ENCODE data around the gene ARID4A. TPM values are rescaled to one million over a fixed set of nuclear protein-coding genes. Genes with fewer than 3 reads are reported as not detected.
"Not testable (repeated sequence)": the region's sequence is repeated elsewhere in the genome, so short reads cannot be mapped to it uniquely, and the experiment has no call there.

ARID4A gene
- total RNA-seq, 1 donor from 2014 or later = 16.4 TPM

DNA sequence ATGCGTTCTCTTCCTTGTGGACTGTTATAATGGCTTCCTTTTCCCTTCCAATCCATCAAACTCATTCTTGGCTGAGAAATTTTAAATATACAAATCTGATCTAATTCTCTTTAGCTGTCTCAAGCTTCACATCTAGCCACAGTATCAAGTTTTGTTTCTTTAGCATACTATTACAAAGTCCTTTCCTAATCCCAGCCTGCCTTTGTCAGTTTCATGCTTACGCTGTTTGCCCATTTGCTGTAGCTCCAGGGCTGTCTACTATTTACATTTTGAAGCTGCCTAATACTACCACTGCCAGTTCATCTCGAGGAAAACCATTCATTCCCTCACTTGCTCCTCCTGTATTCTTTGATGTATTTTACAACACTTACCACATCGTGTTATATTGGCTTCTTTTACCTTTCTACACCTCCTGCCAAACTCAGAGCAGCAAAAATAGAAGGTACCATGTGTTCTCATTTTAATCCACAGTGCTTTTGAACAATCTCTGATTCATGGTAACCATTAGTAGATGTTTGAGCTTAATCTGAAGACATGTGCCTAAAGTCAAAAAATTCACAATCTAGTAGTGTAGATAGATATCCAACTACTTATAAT is 42.9 kb downstream of the ARID4A start:
- DNase-seq (no peak), ATAC-seq (peak; percentile 34)
- intact Hi-C loops (cut with micrococcal nuclease) = no loop called here

DNA sequence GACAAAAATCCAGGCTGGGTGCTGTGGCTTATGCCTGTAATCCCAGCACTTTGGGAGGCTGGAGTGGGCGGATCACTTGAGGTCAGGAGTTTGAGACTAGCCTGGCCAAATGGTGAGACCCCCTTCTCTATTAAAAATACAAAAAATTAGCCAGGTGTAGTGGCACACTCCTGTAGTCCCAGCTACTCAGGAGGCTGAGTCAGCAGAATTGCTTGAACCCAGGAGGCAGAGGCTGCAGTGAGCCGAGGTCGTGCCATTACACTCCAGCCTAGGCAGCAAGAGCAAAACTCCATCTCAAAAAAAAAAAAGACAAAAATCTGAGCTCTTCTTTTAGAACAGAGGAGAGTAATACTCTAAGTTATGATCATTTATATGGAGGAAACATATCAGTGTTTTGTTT is 45.2 kb downstream of the ARID4A start:
- intact Hi-C loops (cut with micrococcal nuclease); ATAC-seq: not testable (repeated sequence)

DNA sequence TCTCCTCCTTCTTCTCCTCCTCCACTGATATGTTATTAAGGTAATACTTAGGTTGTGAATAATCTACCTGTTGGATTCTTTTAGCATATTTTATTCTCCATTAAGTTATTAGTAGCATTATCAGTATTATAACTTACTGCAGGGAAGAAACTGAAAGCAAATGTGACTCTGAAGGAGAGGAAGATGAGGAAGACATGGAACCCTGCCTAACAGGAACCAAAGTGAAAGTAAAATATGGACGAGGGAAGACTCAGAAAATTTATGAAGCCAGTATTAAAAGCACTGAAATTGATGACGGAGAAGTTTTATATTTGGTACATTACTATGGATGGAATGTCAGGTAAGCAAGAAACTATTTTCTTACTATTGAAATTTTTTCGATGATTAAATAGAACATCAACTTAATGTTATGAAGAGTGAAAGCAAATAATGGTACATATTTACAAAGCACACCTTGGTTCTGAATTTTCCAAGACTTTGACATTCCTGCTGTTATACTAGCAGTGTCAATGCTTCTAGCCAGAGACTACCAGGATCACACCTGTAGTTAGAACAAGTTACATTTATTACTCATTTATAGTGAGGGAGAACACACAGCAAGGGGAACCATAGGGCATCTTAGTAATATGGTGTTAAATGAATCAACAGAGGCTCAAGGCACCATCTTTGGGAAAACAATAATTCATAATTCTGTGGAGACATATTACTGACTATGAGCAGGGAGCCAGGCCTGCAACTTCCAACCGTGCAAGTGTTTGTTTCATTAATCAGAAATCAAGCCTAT is 55.4 kb downstream of the ARID4A start:
- no peak for ATAC-seq
- intact Hi-C loops (cut with micrococcal nuclease) = no loop called here
- DNase-seq = no peak

More for the DNA sequence above, 45.2 kb downstream of the ARID4A start:
- DNase-seq = not testable (repeated sequence)

DNA sequence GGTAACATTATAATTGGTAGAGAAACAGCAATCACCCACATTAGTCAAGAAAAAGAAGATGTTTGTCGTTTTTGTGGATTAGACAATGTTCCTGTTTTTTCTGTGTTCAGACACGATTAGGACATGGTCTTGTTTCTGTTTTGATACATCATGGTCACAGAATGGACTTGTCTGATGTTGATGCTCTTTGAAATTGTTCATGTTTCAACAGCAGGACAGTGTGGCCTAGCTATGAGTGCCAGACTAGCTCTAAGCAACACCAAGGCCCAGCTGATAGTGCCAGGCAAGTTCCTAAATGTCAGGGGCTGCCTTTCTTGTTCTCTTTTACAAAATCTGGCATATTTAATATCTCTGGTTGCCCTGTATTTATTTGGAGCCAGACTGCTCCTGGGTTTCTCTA is 56.5 kb downstream of the ARID4A start:
- intact Hi-C loops (cut with micrococcal nuclease) = no loop called here
- DNase-seq = no peak
- ATAC-seq = no peak

DNA sequence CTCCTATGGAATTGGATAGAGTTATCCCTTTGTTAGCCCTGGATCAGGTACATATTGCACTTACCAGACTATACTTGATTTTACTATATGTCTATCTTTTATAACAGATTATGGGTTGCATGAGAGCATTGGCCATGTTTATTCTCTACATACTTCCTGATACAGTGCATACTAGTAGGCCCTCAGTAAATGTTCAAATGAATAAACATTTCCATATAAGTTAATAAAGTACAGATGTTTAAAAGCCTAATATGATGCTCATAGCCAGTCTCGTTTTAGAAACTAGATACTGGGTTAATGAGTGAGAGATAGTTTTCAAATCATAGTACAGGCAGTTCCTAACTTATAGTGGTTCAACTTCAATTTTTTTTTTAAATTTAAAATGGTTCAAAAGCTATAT is 57.9 kb downstream of the ARID4A start:
- ATAC-seq = no peak
- intact Hi-C loops (cut with micrococcal nuclease) = no loop called here
- no peak for DNase-seq

DNA sequence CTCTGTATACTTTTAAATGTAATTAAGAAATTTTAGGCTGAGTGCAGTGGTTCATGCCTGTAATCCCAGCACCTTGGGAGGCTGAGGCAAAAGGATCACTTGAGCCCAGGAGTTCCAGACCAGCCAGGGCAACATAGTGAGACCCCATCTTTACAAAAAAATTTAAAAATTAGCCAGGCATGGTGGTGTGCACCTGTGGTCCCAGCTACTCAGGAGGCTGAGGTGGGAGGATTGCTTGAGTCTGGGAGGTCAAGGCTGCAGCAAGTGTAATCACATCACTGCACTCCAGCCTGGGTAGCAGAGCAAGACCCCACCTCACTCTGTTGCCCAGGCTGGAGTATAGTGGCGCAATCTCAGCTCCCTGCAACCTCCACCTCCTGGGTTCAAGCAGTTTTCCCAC is 63.9 kb downstream of the ARID4A start:
- DNase-seq; intact Hi-C loops (cut with micrococcal nuclease); ATAC-seq: not testable (repeated sequence)

DNA sequence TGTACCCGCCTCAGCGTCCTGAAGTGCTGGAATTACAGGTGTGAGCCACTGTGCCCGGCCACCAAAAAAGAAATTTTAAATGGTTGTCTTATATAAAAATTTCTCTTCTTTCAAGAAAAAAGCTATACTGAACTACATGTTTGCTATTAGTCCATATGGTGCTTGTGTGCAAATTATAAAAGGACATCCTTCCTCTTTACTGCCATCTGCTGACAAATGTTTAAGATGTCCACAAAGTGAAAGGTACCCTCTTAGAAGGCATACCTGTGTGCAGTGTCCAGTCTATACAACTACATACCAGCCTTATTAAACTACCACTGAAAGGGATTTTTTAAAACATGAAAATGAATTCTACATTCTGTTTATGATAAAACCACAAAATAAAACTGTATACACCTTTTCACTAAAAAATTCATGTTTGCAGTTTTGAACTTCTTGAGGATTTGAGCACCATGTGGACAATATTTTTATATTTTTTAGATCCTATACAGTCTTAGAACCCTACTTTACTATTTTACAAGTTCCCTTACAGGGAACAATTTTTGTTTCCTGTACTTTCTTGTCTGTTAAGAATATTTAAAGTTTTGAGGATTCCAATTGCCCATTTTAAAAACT is 64.5 kb downstream of the ARID4A start:
- DNase-seq (no peak), ATAC-seq (peak; percentile 40)
- intact Hi-C loops (cut with micrococcal nuclease) = no loop called here

DNA sequence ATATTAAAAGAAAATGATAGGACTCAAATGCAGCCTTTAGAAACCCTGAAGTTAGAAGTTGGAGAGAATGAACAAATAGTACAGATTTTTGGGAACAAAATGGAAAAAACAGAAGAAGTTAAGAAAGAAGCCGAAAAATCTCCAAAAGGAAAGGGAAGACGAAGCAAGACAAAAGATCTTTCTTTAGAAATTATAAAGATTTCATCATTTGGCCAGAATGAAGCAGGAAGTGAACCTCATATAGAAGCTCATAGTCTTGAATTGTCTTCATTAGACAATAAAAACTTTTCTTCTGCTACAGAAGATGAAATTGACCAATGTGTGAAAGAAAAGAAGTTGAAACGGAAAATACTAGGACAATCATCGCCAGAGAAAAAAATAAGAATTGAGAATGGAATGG is 66.0 kb downstream of the ARID4A start:
- intact Hi-C loops (cut with micrococcal nuclease) = no loop called here
- no peak for ATAC-seq
- no peak for DNase-seq

DNA sequence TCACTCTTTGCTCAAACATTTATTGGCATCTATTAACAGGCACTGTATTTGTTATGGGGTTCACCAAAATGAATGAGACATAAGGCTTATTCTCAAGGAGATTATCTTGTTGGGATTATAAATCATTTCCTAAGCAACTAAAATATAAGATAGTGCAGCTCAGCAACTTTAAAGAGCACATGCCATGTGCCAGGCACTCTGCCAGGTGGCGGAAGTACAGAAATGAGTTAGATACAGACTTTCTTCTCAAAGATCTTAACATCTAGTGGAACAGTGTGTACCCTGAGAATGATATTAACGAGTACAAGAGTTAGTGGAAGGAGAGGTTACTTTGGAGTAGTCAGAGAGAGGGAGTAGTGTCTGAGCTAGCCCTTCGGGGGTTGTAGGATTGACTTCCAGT is 68.9 kb downstream of the ARID4A start:
- intact Hi-C loops (cut with micrococcal nuclease) = no loop called here
- DNase-seq = no peak
- ATAC-seq = no peak

DNA sequence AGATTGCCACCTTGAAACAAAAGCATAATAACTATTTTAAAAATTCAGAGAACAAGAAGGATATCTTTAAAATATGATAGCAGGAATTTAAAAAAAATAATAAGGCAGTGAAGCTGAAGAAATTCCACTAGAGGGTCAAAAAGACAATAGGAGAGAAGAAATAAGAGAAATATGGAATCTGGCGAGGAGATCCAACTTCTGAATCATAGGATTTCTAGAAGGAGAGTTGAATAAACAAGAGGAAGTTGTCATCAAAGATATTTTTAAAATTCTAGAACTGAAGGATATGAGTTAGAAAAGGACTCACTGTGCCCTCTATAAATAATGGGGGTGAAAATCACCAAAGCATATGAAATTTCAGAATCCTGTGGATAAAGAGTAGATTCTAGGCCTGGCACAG is 70.6 kb downstream of the ARID4A start:
- intact Hi-C loops (cut with micrococcal nuclease) = no loop called here
- DNase-seq (no peak), ATAC-seq (no peak)

DNA sequence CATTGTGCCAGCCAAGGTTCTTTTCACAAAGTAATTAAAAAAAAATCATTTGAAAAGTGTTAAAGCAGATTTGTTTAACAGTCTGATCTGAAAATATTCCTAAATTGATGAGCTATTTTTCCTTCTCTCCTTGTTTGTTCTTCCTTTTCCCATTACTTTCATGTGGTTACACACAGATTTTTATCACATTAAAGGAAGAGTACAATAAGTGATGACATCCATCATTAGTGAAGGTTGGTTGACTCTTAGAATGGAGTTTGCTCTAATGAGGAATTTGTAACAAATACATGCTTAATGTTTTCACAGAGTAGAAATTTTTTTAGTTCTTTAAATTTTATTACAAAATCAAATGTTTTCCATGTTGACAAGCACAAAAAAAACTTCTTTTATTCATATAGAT is 78.4 kb downstream of the ARID4A start:
- no peak for DNase-seq
- intact Hi-C loops (cut with micrococcal nuclease) = no loop called here
- ATAC-seq = no peak

DNA sequence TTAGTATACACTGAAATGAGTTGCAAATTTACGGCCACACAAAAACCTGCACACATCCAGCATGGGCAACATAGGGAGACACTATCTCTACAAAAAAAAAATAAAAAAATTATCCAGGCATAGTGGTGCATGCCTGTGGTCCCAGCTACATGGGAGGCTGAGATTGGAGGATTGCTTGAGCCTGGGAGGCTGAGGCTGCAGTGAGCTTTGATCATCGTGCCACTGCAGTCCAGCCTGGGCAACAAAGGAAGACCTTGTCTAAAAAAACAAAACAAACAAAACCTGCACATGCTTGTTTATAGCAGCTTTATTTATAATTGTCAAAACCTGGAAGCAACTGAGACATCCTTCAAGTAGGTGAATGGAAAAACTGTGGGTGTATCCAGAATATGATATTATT is 92.5 kb downstream of the ARID4A start:
- DNase-seq (no peak), ATAC-seq (no peak)
- intact Hi-C loops (cut with micrococcal nuclease) = no loop called here

DNA sequence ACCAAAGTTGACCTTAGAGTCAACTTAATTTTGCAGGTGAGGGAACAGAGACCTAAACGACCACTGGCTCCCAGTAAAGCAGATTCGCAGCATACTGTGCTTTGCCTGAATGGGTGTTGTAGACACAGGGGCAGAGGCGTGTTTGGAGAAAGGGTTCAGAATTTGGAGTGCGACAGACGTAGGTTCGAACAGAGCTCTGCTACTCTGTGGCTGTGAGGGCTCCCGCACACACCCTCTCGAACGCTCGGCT is 97.1 kb downstream of the ARID4A start:
- intact Hi-C loops (cut with micrococcal nuclease) = no loop called here
- ATAC-seq (no peak), DNase-seq (no peak)

DNA sequence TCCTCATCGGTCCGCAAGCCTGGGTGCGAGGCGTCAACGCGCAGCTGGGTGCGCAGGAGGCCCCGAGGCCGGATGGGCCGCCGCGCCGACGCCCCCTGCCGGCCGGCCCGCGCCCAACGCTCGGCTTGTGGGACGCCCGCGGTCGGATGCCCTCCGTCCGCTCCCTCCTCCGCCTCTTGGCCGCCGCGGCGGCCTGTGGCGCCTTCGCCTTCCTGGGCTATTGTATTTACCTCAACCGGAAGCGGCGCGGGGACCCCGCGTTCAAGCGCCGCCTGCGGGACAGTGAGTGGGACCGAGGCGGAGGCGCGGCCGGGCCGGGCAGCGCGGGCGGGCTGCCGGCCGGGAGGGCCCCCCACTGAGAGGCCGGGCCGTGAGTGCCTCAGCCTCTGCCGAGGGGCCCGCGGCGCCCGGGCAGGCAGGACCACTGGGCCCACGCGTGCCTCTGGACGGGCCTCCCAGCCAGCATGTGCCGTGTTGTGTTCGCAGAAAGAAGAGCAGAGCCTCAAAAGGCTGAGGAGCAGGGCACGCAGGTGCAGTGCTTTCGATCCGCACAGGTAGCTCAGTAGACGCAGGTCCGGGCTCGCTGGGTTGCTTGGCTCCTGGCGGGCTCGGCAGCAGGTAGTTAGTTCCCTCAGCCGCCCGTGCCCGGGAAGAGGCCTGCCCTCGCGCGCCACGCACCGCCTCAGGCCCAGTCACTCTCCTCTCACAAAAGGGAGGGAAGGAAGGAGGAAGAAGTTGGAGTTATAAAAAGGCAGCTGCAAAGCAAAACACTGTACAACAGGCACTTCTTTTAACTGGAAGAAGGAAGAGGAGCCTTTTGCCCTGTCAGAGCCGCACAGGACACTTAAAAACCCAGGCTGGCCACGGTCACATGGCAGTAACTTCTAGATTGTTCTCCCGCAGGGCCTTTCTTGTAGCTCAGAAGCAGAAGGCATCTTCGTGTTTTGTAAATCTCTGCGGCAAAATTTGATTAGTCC is 97.7 kb downstream of the ARID4A start, which contains the start of gene TOMM20L:
Gene TOMM20L (plus strand): TSS at position 119 of the 977 bp plus-strand sequence. CDS start 28 bp downstream, at position 147.
- peak; percentile 98 for ATAC-seq
- peak; percentile 87 for DNase-seq
- intact Hi-C loops (cut with micrococcal nuclease) = no loop called here

DNA sequence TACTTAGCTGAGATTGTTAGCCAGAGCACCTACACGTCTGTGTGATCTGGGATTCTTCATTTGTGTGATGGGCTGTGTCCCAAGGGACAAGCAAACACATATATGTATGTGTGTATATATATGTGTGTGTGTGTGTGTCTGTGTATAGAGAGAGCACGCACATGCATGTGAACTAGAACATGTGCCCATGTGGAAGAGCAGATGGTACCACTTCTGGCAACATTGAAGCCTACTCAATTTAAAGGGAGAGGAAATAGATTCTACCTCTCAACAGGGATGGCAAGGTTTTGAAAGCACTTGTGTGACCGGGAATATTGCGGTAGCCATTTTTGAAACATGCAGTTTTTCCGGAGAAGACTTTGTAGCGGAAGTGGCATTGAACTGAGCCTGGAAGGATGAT is 98.8 kb downstream of the ARID4A start:
- DNase-seq = no peak
- ATAC-seq = no peak
- intact Hi-C loops (cut with micrococcal nuclease) = no loop called here

DNA sequence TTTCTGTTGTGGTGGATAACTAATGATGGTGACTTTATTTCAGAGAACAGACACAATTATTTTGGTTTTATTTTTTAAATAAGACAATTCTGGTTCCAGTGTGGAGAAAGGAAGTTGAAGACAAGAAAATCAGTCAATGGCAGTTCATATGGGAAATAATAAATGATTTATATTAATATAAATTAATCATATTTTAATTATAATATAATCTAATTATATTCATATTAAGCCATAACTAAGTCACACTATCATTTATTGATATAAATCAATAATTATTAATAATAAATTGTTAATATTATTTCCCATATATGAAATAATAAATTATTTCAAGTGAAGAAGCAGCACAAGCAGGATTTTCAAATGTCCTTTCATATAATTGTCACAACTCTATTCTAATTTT is 100.1 kb downstream of the ARID4A start:
- no peak for ATAC-seq
- intact Hi-C loops (cut with micrococcal nuclease) = no loop called here
- DNase-seq = no peak

DNA sequence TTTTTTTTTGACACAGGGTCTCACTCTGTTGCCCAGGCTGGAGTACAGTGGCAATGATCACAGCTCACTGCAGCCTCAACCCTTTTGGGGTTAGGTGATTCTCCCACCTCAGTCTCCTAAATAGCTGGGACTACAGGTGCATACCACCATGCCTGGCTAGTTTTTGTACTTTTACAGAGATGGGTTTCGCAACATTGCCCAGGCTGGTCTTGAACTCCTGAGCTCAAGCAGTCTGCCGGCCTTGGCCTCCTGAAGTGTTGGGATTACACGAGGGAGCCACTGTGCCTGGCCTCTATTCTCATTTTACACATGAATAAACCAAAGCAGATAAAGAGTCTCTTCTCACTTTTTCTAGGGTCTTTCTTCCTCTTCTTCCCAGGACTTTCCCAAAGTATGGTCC is 100.5 kb downstream of the ARID4A start:
- no peak for ATAC-seq
- intact Hi-C loops (cut with micrococcal nuclease) = no loop called here
- DNase-seq = no peak

DNA sequence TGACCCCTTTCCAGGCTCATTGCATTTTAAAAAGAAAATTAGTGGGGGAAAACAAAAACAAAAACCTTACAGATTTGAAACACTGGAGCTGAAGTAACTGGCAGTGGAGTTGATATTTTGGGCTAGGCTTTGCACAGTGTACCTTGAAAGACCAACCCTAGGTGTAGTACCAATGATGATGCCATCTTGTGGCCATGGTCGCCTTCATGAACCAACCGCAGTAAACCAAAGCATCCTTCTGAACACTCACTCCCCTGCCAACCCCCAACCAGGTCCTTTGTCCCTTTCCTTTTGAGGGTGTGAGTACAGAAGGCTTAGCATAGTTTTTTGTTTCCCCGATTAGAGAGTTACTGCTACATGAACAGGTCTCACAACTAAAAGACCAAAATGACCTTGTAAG is 103.2 kb downstream of the ARID4A start:
- ATAC-seq (no peak), DNase-seq (no peak)
- intact Hi-C loops (cut with micrococcal nuclease) = no loop called here

DNA sequence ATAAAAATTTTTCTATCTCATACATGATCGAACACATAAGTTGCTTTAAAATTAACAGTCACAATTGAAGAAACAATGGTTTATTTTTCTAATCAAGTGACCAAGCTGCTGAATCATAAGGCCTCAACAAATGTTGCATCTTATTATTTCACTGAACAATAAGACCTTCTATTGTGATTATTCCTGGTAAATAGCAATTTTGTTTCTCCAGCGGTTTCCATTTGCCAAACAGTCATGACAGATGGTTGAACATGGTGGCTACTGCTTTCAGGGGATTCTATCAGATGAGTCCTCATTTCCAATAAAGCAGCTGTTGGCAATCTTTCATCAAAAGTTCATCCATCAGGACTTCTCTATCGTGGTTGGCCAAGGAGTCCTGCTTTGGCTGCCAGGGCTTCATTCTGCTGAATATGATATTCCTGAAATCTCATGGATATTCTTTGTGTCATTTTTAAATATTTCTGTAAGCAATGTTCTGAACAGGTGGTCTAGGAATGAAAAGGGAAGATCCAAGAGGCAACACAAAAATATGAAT is 110.4 kb downstream of the ARID4A start:
- ATAC-seq (no peak), DNase-seq (no peak)
- intact Hi-C loops (cut with micrococcal nuclease) = no loop called here
